ENCODE measurements around the gene WIZ.
A peak's percentile ranks its signal among the peaks of the same experiment; 100 is the strongest.
"Not testable (repeated sequence)": the region's sequence is repeated elsewhere in the genome, so short reads cannot be mapped to it uniquely, and the experiment has no call there.

WIZ gene

GRCh38 chr19:15427991-15428471, 21.7 kb downstream of the WIZ start:
- DNase-seq (ENCODE audit: low read depth) = no peak

- no peak for DNase-seq (ENCODE audit: low read depth)
Measured at GRCh38 chr19:15427350-15427700, 22.4 kb downstream of the WIZ start.

GRCh38 chr19:15426485-15427349, 23.0 kb downstream of the WIZ start:
- DNase-seq (ENCODE audit: low read depth) = no peak

GRCh38 chr19:15425321-15425950, 24.3 kb downstream of the WIZ start:
- DNase-seq (ENCODE audit: low read depth) = no peak

GRCh38 chr19:15424692-15425272, 25.0 kb downstream of the WIZ start:
- DNase-seq (ENCODE audit: low read depth) = no peak

GRCh38 chr19:15424121-15424520, 25.6 kb downstream of the WIZ start:
- no peak for DNase-seq (ENCODE audit: low read depth)

GRCh38 chr19:15423130-15423529, 26.6 kb downstream of the WIZ start:
- DNase-seq (ENCODE audit: low read depth) = no peak

- no peak for DNase-seq (ENCODE audit: low read depth)
Measured at GRCh38 chr19:15422296-15423075, 27.3 kb downstream of the WIZ start.

- no peak for DNase-seq (ENCODE audit: low read depth)
Measured at GRCh38 chr19:15421721-15422260, 28.0 kb downstream of the WIZ start.

GRCh38 chr19:15421136-15421695, 28.5 kb downstream of the WIZ start:
- DNase-seq (ENCODE audit: low read depth) = no peak

GRCh38 chr19:15419413-15420025, 30.2 kb downstream of the WIZ start:
- no peak for DNase-seq (ENCODE audit: low read depth)

GRCh38 chr19:15418579-15419412, 31.0 kb downstream of the WIZ start, which contains the start of gene AKAP8L:
Gene AKAP8L (minus strand): TSS chr19:15418988. CDS start chr19:15418923, 65 bp downstream.
- peak; percentile 96 for DNase-seq (ENCODE audit: low read depth)

- no peak for DNase-seq (ENCODE audit: low read depth)
Measured at GRCh38 chr19:15418231-15418578, 31.6 kb downstream of the WIZ start.

- no peak for DNase-seq (ENCODE audit: low read depth)
Measured at GRCh38 chr19:15417699-15418098, 32.1 kb downstream of the WIZ start.

- DNase-seq (ENCODE audit: low read depth) = no peak
Measured at GRCh38 chr19:15412832-15413231, 36.9 kb downstream of the WIZ start.

GRCh38 chr19:15411351-15411750, 38.4 kb downstream of the WIZ start:
- DNase-seq (ENCODE audit: low read depth) = not testable (repeated sequence)

- no peak for DNase-seq (ENCODE audit: low read depth)
Measured at GRCh38 chr19:15404780-15405211, 45.0 kb downstream of the WIZ start.

GRCh38 chr19:15404097-15404779, 45.5 kb downstream of the WIZ start:
- DNase-seq (ENCODE audit: low read depth) = no peak

GRCh38 chr19:15403151-15403531, 46.6 kb downstream of the WIZ start:
- DNase-seq (ENCODE audit: low read depth) = no peak

Data from stimulated activated CD8-positive, alpha-beta memory T cell treated with anti-CD3 and anti-CD28 coated beads, Interleukin-15, amount 100 ng/mL, for 1 hour (primary cell).